ENCODE measurements around the gene PDE6D.
"Not testable (repeated sequence)": the region's sequence is repeated elsewhere in the genome, so short reads cannot be mapped to it uniquely, and the experiment has no call there.

DNA sequence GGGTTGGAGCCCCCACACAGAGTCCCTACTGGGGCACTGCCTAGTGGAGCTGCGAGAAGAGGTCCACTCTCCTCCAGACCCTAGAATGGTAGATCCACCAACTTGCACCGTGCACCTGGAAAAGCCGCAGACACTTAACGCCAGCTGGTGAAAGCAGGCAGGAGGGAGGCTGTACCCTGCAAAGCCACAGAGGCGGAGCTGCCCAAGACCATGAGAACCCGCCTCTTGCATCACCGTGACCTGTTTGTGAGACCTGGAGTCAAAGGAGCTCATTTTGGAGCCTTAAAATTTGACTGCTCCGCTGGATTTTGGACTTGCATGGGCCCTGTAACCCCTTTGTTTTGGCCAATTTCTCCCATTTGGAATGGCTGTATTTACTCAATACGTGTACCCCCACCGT lies 32.1 kb downstream of the PDE6D start:
- TF ChIP-seq EZH2 (IDR thresholded peaks at IDR 0.05; ENCODE audit: borderline replicate concordance, low read depth, low read length, severe bottlenecking): not testable (repeated sequence)
- TF ChIP-seq, protein P1, sequence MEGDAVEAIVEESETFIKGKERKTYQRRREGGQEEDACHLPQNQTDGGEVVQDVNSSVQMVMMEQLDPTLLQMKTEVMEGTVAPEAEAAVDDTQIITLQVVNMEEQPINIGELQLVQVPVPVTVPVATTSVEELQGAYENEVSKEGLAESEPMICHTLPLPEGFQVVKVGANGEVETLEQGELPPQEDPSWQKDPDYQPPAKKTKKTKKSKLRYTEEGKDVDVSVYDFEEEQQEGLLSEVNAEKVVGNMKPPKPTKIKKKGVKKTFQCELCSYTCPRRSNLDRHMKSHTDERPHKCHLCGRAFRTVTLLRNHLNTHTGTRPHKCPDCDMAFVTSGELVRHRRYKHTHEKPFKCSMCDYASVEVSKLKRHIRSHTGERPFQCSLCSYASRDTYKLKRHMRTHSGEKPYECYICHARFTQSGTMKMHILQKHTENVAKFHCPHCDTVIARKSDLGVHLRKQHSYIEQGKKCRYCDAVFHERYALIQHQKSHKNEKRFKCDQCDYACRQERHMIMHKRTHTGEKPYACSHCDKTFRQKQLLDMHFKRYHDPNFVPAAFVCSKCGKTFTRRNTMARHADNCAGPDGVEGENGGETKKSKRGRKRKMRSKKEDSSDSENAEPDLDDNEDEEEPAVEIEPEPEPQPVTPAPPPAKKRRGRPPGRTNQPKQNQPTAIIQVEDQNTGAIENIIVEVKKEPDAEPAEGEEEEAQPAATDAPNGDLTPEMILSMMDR (IDR thresholded peaks at IDR 0.05; ENCODE audit: borderline replicate concordance, extremely low read depth, low read length, poor library complexity, severe bottlenecking): not testable (repeated sequence)
